Osteocyte (in vitro differentiated cells): ENCODE data around the gene EFNB3. TPM values are rescaled to one million over a fixed set of nuclear protein-coding genes. Genes with fewer than 3 reads are reported as not detected.
A peak's percentile ranks its signal among the peaks of the same experiment; 100 is the strongest.

Experiments used
- DNase-seq: peaks from one replicate; pipeline ENCODE4 v3.0.0; 2021; ENCODE audit warnings: mixed read lengths; ENCODE audit not compliant: unreplicated experiment; ENCODE audit errors: extremely low spot score
- H3K27ac Mint-ChIP-seq: one replicate; pipeline ENCODE4 v1.8.0; 2021; ENCODE audit warnings: mild to moderate bottlenecking, mixed read lengths; ENCODE audit not compliant: unreplicated experiment
- H3K27me3 Mint-ChIP-seq: one replicate; pipeline ENCODE4 v1.8.0; 2021; ENCODE audit warnings: mixed read lengths; ENCODE audit not compliant: unreplicated experiment
- H3K36me3 Mint-ChIP-seq: one replicate; pipeline ENCODE4 v1.8.0; 2021; ENCODE audit warnings: mixed read lengths; ENCODE audit not compliant: unreplicated experiment
- H3K4me1 Mint-ChIP-seq: one replicate; pipeline ENCODE4 v1.8.0; 2021; ENCODE audit warnings: mixed read lengths; ENCODE audit not compliant: unreplicated experiment
- H3K4me3 Mint-ChIP-seq: one replicate; pipeline ENCODE4 v1.8.0; 2021; ENCODE audit warnings: mild to moderate bottlenecking, moderate library complexity, mixed read lengths; ENCODE audit not compliant: unreplicated experiment
- H3K9me3 Mint-ChIP-seq: one replicate; pipeline ENCODE4 v1.8.0; 2021; ENCODE audit warnings: mixed read lengths; ENCODE audit not compliant: unreplicated experiment
- total RNA-seq: library from RNA; stranded (reverse); gene quantifications from 2 replicates; pipeline ENCODE4 v1.2.1, GENCODE V29; 2021
- TF ChIP-seq, protein P1 (sequence below): fragments of 200-600 bp; sonication (generic); IDR thresholded peaks from 2 replicates; pipeline ENCODE4 v1.5.0; 2021; ENCODE audit warnings: antibody characterized with exemption, mild to moderate bottlenecking, moderate library complexity

Gene EFNB3
- total RNA-seq, 1 donor from 2014 or later = 12.7 TPM

- H3K4me1 Mint-ChIP-seq = peaks cover 6% of the 10 kb centered on the region
- H3K9me3 Mint-ChIP-seq = no peaks in the 10 kb centered on the region
- H3K27ac Mint-ChIP-seq = no peak overlapping the region
- H3K36me3 Mint-ChIP-seq = no peaks in the 10 kb centered on the region
- H3K4me3 Mint-ChIP-seq = no peak overlapping the region
- DNase-seq = no peak
- peaks cover 38% of the 10 kb centered on the region for H3K27me3 Mint-ChIP-seq
- TF ChIP-seq, protein P1, sequence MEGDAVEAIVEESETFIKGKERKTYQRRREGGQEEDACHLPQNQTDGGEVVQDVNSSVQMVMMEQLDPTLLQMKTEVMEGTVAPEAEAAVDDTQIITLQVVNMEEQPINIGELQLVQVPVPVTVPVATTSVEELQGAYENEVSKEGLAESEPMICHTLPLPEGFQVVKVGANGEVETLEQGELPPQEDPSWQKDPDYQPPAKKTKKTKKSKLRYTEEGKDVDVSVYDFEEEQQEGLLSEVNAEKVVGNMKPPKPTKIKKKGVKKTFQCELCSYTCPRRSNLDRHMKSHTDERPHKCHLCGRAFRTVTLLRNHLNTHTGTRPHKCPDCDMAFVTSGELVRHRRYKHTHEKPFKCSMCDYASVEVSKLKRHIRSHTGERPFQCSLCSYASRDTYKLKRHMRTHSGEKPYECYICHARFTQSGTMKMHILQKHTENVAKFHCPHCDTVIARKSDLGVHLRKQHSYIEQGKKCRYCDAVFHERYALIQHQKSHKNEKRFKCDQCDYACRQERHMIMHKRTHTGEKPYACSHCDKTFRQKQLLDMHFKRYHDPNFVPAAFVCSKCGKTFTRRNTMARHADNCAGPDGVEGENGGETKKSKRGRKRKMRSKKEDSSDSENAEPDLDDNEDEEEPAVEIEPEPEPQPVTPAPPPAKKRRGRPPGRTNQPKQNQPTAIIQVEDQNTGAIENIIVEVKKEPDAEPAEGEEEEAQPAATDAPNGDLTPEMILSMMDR = peak; percentile 17
Observed at GRCh38 chr17:7711051-7711755, 6.2 kb downstream of the EFNB3 start.

DNA sequence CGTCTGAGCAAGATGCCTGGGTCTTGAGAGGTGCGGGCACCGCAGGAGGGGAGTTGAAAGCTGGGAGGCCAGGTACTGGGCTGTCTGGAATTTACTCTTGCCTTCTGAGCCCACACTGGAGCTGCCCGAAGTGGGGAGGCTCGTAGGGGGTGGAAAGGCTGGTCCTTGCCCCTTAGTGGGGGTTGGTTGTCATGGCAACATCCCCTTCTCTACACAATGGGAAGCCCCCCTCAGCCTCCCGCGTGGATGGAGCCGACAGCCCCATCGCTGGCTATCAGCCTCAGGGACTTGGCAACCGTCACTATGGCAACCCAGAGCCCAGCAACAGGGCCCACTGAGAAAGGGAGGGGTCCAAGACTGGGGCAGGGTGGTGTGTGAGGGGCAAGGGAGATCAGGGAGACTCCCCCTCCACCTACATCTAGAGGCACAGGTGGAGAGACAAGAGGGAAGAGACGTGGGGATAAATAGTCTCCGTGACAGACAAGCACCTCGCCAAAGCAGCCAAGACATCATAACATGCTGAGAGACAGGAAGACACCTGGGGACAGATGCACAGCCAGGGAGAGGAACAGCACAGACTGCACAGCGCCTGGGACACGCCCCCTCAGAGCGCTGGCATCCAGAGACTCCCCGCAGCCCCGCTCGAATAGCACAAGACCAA lies 7.2 kb downstream of the EFNB3 start:
- TF ChIP-seq, protein P1 = no peak
- no peak overlapping the region for H3K4me3 Mint-ChIP-seq
- H3K27me3 Mint-ChIP-seq = peaks cover 30% of the 10 kb centered on the region
- H3K4me1 Mint-ChIP-seq = peaks cover 8% of the 10 kb centered on the region
- DNase-seq = no peak
- H3K27ac Mint-ChIP-seq = no peak overlapping the region
- H3K36me3 Mint-ChIP-seq = no peaks in the 10 kb centered on the region
- no peaks in the 10 kb centered on the region for H3K9me3 Mint-ChIP-seq

DNA sequence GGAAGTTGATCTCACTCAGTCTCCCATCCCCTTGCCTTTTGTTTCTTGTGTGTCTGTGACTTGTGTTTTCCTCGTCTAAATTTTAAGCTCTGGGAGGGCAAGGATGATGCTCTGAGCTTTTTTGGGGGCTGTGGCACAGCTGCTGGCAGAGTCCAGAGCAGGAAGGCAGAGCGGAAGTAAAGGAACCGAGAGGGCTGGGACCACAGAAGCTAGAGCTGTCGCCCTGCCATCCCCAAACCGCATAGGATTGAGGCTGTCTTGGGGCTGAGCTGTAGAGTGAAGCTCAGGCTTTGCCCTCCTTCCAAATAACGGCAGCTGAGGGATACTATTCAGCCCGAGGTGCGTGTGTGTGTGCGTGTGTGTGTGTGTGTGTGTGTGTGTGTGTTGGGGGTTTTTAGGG lies 8.8 kb downstream of the EFNB3 start:
- no peaks in the 10 kb centered on the region for H3K36me3 Mint-ChIP-seq
- H3K27ac Mint-ChIP-seq = no peak overlapping the region
- H3K9me3 Mint-ChIP-seq = no peaks in the 10 kb centered on the region
- TF ChIP-seq, protein P1 = no peak
- no peak for DNase-seq
- H3K4me1 Mint-ChIP-seq = peaks cover 18% of the 10 kb centered on the region
- H3K27me3 Mint-ChIP-seq = peaks cover 38% of the 10 kb centered on the region
- H3K4me3 Mint-ChIP-seq = no peak overlapping the region

- Mint-ChIP-seq H3K4me3 (no peak overlapping the region), H3K27ac (no peak overlapping the region), H3K9me3 (no peaks in the 10 kb centered on the region), H3K4me1 (peaks cover 19% of the 10 kb centered on the region), H3K36me3 (no peaks in the 10 kb centered on the region), H3K27me3 (peaks cover 46% of the 10 kb centered on the region)
- DNase-seq = no peak
- TF ChIP-seq, protein P1 = no peak
Observed at GRCh38 chr17:7714721-7715594, 10.0 kb downstream of the EFNB3 start.
